Right lobe of liver (tissue), 4 donors: ENCODE results near the gene KRTAP4-2.

ENCODE experiments used
- CTCF ChIP-seq, 4 donors: fragments of 200-600 bp in 3 of 4; fragments of 450-650 bp in 1 of 4; IDR thresholded peaks; one replicate each; pipeline versions ENCODE4 v1.5.1 to v1.8.0; 2016 to 2022; ENCODE audit warnings: antibody characterized with exemption in 4 of 4, mild to moderate bottlenecking in 2 of 4
- POLR2A ChIP-seq: fragments of 450-650 bp; IDR thresholded peaks from one replicate; pipeline ENCODE4 v1.6.1; 2017; ENCODE audit warnings: antibody characterized with exemption, mild to moderate bottlenecking
- donor health status: DM: no; HTN: no; CAD: no.
- donor health status: DM: no; HTN: no; CAD: no.
- donor health status: DM: no; HTN: yes; CAD: no.

GRCh38 chr17:41131979-41132378, 46.0 kb downstream of the KRTAP4-2 start:
- TF ChIP-seq CTCF (IDR thresholded peaks at IDR 0.05) (no peak), POLR2A (no peak)
